WTC11 (cell line): Measurements from ENCODE around the gene COL5A1. TPM values are rescaled to one million over a fixed set of nuclear protein-coding genes. Genes with fewer than 3 reads are reported as not detected.

Experiments
- ATAC-seq: fragments of 200-7000 bp; cut with Tn5 transposase; 2 replicates; pipeline ENCODE4 v1.10.0; 2021; ENCODE audit warnings: mild to moderate bottlenecking, moderate library complexity
- CTCF ChIA-PET: fragments of 300-600 bp; sonication (Branson Sonifier 250); formaldehyde crosslinking; loops from one replicate; lab custom pipeline; 2021; ENCODE audit warnings: antibody characterized with exemption; lab: Charles Lee
- POLR2A ChIA-PET: fragments of 350-600 bp; sonication (Branson Sonifier 250); formaldehyde crosslinking; loops from one replicate; lab custom pipeline; 2021; ENCODE audit warnings: antibody characterized with exemption; lab: Charles Lee
- DNase-seq: peaks from one replicate; pipeline ENCODE4 v3.0.0; 2021; ENCODE audit warnings: low spot score
- H3K27ac Mint-ChIP-seq: 2 replicates; pipeline ENCODE4 v1.8.0; 2021; ENCODE audit warnings: mixed read lengths
- H3K27me3 Mint-ChIP-seq: 2 replicates; pipeline ENCODE4 v1.8.0; 2021; ENCODE audit warnings: low read depth, mild to moderate bottlenecking, moderate library complexity, mixed read lengths
- H3K36me3 Mint-ChIP-seq: 2 replicates; pipeline ENCODE4 v1.8.0; 2021; ENCODE audit warnings: mixed read lengths
- H3K4me1 Mint-ChIP-seq: 2 replicates; pipeline ENCODE4 v1.8.0; 2022; ENCODE audit warnings: mixed read lengths
- H3K4me3 Mint-ChIP-seq: 2 replicates; pipeline ENCODE4 v1.8.0; 2021; ENCODE audit warnings: mild to moderate bottlenecking, moderate library complexity, mixed read lengths
- H3K9me3 Mint-ChIP-seq: 2 replicates; pipeline ENCODE4 v1.8.0; 2021; ENCODE audit warnings: mixed read lengths
- AR ChIP-seq: fragments of 250-450 bp; sonication (Bioruptor Pico); IDR thresholded peaks from 2 replicates; pipeline ENCODE4 v1.9.0; 2021; ENCODE audit warnings: mild to moderate bottlenecking
- ERG ChIP-seq: fragments of 250-450 bp; sonication (Bioruptor Pico); IDR thresholded peaks from 2 replicates; pipeline ENCODE4 v1.8.0; 2021; ENCODE audit warnings: mild to moderate bottlenecking
- ETV6 ChIP-seq: sonication (generic); formaldehyde crosslinking; IDR thresholded peaks from 2 replicates; pipeline ENCODE4 v1.8.1; 2022; ENCODE audit warnings: mild to moderate bottlenecking, missing genetic modification reagents
- GRHL2 ChIP-seq: fragments of 250-450 bp; sonication (Bioruptor Pico); IDR thresholded peaks from 2 replicates; pipeline ENCODE4 v1.8.0; 2022; ENCODE audit warnings: mild to moderate bottlenecking, moderate library complexity; ENCODE audit not compliant: insufficient replicate concordance, severe bottlenecking
- IRF2 ChIP-seq: sonication (generic); formaldehyde crosslinking; IDR thresholded peaks from 2 replicates; pipeline ENCODE4 v1.8.0; 2022; ENCODE audit warnings: low read depth, missing genetic modification reagents, borderline replicate concordance
- JUN ChIP-seq: sonication (generic); formaldehyde crosslinking; IDR thresholded peaks from 2 replicates; pipeline ENCODE4 v1.8.0; 2023; ENCODE audit warnings: mild to moderate bottlenecking, missing genetic modification reagents
- KAT7 ChIP-seq: sonication (generic); formaldehyde crosslinking; IDR thresholded peaks from 2 replicates; pipeline ENCODE4 v1.8.1; 2023; ENCODE audit warnings: missing genetic modification reagents, mild to moderate bottlenecking, borderline replicate concordance
- MAX ChIP-seq: sonication (generic); formaldehyde crosslinking; IDR thresholded peaks from 2 replicates; pipeline ENCODE4 v1.8.0; 2022; ENCODE audit warnings: mild to moderate bottlenecking, missing genetic modification reagents
- MYBL2 ChIP-seq: sonication (generic); formaldehyde crosslinking; IDR thresholded peaks from 2 replicates; pipeline ENCODE4 v1.8.1; 2023; ENCODE audit warnings: mild to moderate bottlenecking, moderate library complexity, missing genetic modification reagents
- NR3C1 ChIP-seq: sonication (generic); formaldehyde crosslinking; conservative IDR thresholded peaks from 2 replicates; pipeline ENCODE4 v1.8.1; 2023; ENCODE audit warnings: low read depth, mild to moderate bottlenecking, missing genetic modification reagents
- RORB ChIP-seq: fragments of 250-450 bp; sonication (Bioruptor Pico); IDR thresholded peaks from 2 replicates; pipeline ENCODE4 v1.9.0; 2021; ENCODE audit warnings: mild to moderate bottlenecking
- SP1 ChIP-seq: sonication (generic); formaldehyde crosslinking; conservative IDR thresholded peaks from 2 replicates; pipeline ENCODE4 v1.8.1; 2022; ENCODE audit warnings: missing genetic modification reagents
- TCF7 ChIP-seq: sonication (generic); formaldehyde crosslinking; IDR thresholded peaks from 2 replicates; pipeline ENCODE4 v1.8.0; 2022; ENCODE audit warnings: mild to moderate bottlenecking, low read depth, missing genetic modification reagents, moderate library complexity
- TP53 ChIP-seq: sonication (generic); formaldehyde crosslinking; IDR thresholded peaks from 2 replicates; pipeline ENCODE4 v1.8.1; 2023; ENCODE audit warnings: mild to moderate bottlenecking, missing genetic modification reagents
- USF1 ChIP-seq: sonication (generic); formaldehyde crosslinking; IDR thresholded peaks from 2 replicates; pipeline ENCODE4 v1.8.0; 2022; ENCODE audit warnings: mild to moderate bottlenecking, missing genetic modification reagents
- USF2 ChIP-seq: sonication (generic); formaldehyde crosslinking; IDR thresholded peaks from 2 replicates; pipeline ENCODE4 v1.8.1; 2023; ENCODE audit warnings: mild to moderate bottlenecking, missing genetic modification reagents, moderate library complexity
- ZNF219 ChIP-seq: sonication (generic); formaldehyde crosslinking; IDR thresholded peaks from 2 replicates; pipeline ENCODE4 v1.8.0; 2023; ENCODE audit warnings: missing genetic modification reagents, mild to moderate bottlenecking, borderline replicate concordance
- ZNF263 ChIP-seq: sonication (generic); formaldehyde crosslinking; IDR thresholded peaks from 2 replicates; pipeline ENCODE4 v1.8.1; 2022; ENCODE audit warnings: low read depth, mild to moderate bottlenecking, moderate library complexity, missing genetic modification reagents
- ZNF416 ChIP-seq: fragments of 250-450 bp; sonication (Bioruptor Pico); IDR thresholded peaks from 2 replicates; pipeline ENCODE4 v1.9.0; 2021; ENCODE audit warnings: mild to moderate bottlenecking, inconsistent platforms
- ZNF671 ChIP-seq: fragments of 250-450 bp; sonication (Bioruptor Pico); IDR thresholded peaks from 2 replicates; pipeline ENCODE4 v1.8.0; 2021; ENCODE audit warnings: mild to moderate bottlenecking
- total RNA-seq: library from RNA; stranded (reverse); gene quantifications from 3 replicates; pipeline ENCODE4 v1.2.3, GENCODE V29; 2021
- TF ChIP-seq, protein P1 (sequence below): sonication (generic); formaldehyde crosslinking; IDR thresholded peaks from 2 replicates; pipeline ENCODE4 v1.8.0; 2022; ENCODE audit warnings: mild to moderate bottlenecking, missing genetic modification reagents

Gene COL5A1
- total RNA-seq, 1 experiment from 2014 or later: 13.5 TPM

- DNase-seq (no peak), ATAC-seq (no peak)
- peak overlapping the region; percentile 64; the same call in 1 of the 2 replicates for H3K4me3 Mint-ChIP-seq
- CTCF ChIA-PET: no interaction called here
- peaks cover 32% of the 10 kb centered on the region for H3K4me1 Mint-ChIP-seq
- no peaks in the 10 kb centered on the region for H3K9me3 Mint-ChIP-seq
- H3K27me3 Mint-ChIP-seq: peaks cover 15% of the 10 kb centered on the region
- no peak for TF ChIP-seq ZNF219 (CRISPR knock-in tag)
- no peaks in the 10 kb centered on the region for H3K36me3 Mint-ChIP-seq
- no peak overlapping the region for H3K27ac Mint-ChIP-seq
- POLR2A ChIA-PET: no interaction called here
Observed at GRCh38 chr9:134639994-134640393, 1.6 kb upstream of the COL5A1 start.

- Mint-ChIP-seq H3K4me3 (peak overlapping the region; percentile 64), H3K36me3 (no peaks in the 10 kb centered on the region), H3K9me3 (no peaks in the 10 kb centered on the region), H3K27me3 (peaks cover 15% of the 10 kb centered on the region), H3K4me1 (peaks cover 31% of the 10 kb centered on the region), H3K27ac (no peak overlapping the region)
- ChIA-PET POLR2A (no interaction called here), CTCF (interaction anchor here (0.6 to 1.4 kb wide), 7 partner anchors 10 to 191 kb away, joined by 3 to 10 read pairs (median 4); no protein-coding TSS in a partner anchor)
- TF ChIP-seq ZNF671 (CRISPR knock-in tag): no peak
- TF ChIP-seq MAX (CRISPR knock-in tag): no peak
- no peak for TF ChIP-seq GRHL2
- TF ChIP-seq, protein P1, sequence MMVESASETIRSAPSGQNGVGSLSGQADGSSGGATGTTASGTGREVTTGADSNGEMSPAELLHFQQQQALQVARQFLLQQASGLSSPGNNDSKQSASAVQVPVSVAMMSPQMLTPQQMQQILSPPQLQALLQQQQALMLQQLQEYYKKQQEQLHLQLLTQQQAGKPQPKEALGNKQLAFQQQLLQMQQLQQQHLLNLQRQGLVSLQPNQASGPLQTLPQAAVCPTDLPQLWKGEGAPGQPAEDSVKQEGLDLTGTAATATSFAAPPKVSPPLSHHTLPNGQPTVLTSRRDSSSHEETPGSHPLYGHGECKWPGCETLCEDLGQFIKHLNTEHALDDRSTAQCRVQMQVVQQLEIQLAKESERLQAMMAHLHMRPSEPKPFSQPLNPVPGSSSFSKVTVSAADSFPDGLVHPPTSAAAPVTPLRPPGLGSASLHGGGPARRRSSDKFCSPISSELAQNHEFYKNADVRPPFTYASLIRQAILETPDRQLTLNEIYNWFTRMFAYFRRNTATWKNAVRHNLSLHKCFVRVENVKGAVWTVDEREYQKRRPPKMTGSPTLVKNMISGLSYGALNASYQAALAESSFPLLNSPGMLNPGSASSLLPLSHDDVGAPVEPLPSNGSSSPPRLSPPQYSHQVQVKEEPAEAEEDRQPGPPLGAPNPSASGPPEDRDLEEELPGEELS (CRISPR knock-in tag): no peak
- TF ChIP-seq USF1: no peak
- TF ChIP-seq MYBL2 (CRISPR knock-in tag): no peak
- TF ChIP-seq RORB (CRISPR knock-in tag): no peak
- TF ChIP-seq NR3C1: no peak
- TF ChIP-seq ETV6: no peak
- no peak for TF ChIP-seq SP1 (CRISPR knock-in tag)
- no peak for TF ChIP-seq ZNF416 (CRISPR knock-in tag)
- no peak for TF ChIP-seq AR (CRISPR knock-in tag)
- TF ChIP-seq USF2 (CRISPR knock-in tag): no peak
- no peak for TF ChIP-seq IRF2 (CRISPR knock-in tag)
- TF ChIP-seq JUN (CRISPR knock-in tag): no peak
- no peak for TF ChIP-seq TCF7 (CRISPR knock-in tag)
- no peak for TF ChIP-seq KAT7 (CRISPR knock-in tag)
- TF ChIP-seq ERG: no peak
- no peak for TF ChIP-seq ZNF263 (CRISPR knock-in tag)
- TF ChIP-seq TP53 (CRISPR knock-in tag): no peak
- no peak for DNase-seq
- no peak for ATAC-seq
Observed at GRCh38 chr9:134640506-134641172, 964 bp upstream of the COL5A1 start.
